Cerebellar nuclear complex (tissue), 1 donor: ENCODE measurements around the gene IL22.

Experiments
- DNase-seq, 2 experiments: peaks; one replicate each; lab custom pipeline; 2025; lab: John Stamatoyannopoulos, UW

Gene IL22

GRCh38 chr12:68253504-68253903, at the start of gene IL22:
Gene IL22 (minus strand): TSS chr12:68253604. CDS start chr12:68253448, 156 bp downstream.
- no peak for DNase-seq

- no peak for DNase-seq
Observed at GRCh38 chr12:68297929-68298328, 44.5 kb upstream of the IL22 start.

- no peak for DNase-seq
Observed at GRCh38 chr12:68294251-68294650, 40.8 kb upstream of the IL22 start.

GRCh38 chr12:68293347-68293746, 39.9 kb upstream of the IL22 start:
- no peak for DNase-seq

- no peak for DNase-seq
Observed at GRCh38 chr12:68292151-68292943, 38.9 kb upstream of the IL22 start.

GRCh38 chr12:68291396-68292036, 38.1 kb upstream of the IL22 start:
- no peak for DNase-seq

- no peak for DNase-seq
Observed at GRCh38 chr12:68290126-68290525, 36.7 kb upstream of the IL22 start.

- DNase-seq: no peak
Observed at GRCh38 chr12:68287106-68287505, 33.7 kb upstream of the IL22 start.

GRCh38 chr12:68286396-68286795, 33.0 kb upstream of the IL22 start:
- no peak for DNase-seq

GRCh38 chr12:68285541-68285940, 32.1 kb upstream of the IL22 start:
- DNase-seq: no peak

- DNase-seq: no peak
Observed at GRCh38 chr12:68281322-68282077, 28.1 kb upstream of the IL22 start.

GRCh38 chr12:68280240-68280639, 26.8 kb upstream of the IL22 start:
- DNase-seq: no peak

GRCh38 chr12:68279227-68280054, 26.0 kb upstream of the IL22 start:
- DNase-seq: no peak

- no peak for DNase-seq
Observed at GRCh38 chr12:68276402-68276930, 23.1 kb upstream of the IL22 start.

- no peak for DNase-seq
Observed at GRCh38 chr12:68272732-68273131, 19.3 kb upstream of the IL22 start.

GRCh38 chr12:68271346-68271745, 17.9 kb upstream of the IL22 start:
- no peak for DNase-seq

- no peak for DNase-seq
Observed at GRCh38 chr12:68270358-68270757, 17.0 kb upstream of the IL22 start.

GRCh38 chr12:68269779-68270178, 16.4 kb upstream of the IL22 start:
- DNase-seq: no peak

- no peak for DNase-seq
Observed at GRCh38 chr12:68268967-68269366, 15.6 kb upstream of the IL22 start.

GRCh38 chr12:68267892-68268396, 14.5 kb upstream of the IL22 start:
- DNase-seq: no peak

GRCh38 chr12:68264857-68265256, 11.5 kb upstream of the IL22 start:
- no peak for DNase-seq
